GM23338 (cell line): ENCODE data around the gene FUT7.

Experiments
- EZH2 ChIP-seq: fragments of 200-600 bp; sonication (generic); IDR thresholded peaks from one replicate; pipeline ENCODE4 v1.8.0; 2017; ENCODE audit warnings: antibody characterized with exemption, mild to moderate bottlenecking, low read depth; ENCODE audit not compliant: unreplicated experiment
- POLR2AphosphoS5 ChIP-seq: IDR thresholded peaks from 2 replicates; pipeline ENCODE4 v1.6.1; 2016; ENCODE audit warnings: antibody characterized with exemption, low read depth
- TF ChIP-seq, protein P1 (sequence below), 2 experiments: fragments of 200-600 bp in 1 of 2; sonication (generic) in 1 of 2; conservative IDR thresholded peaks; 2 replicates each; pipeline versions ENCODE4 v1.5.1 to v1.6.1; 2016 to 2017; ENCODE audit warnings: antibody characterized with exemption in 2 of 2, low read depth in 2 of 2, mild to moderate bottlenecking in 2 of 2, moderate library complexity in 1 of 2

DNA sequence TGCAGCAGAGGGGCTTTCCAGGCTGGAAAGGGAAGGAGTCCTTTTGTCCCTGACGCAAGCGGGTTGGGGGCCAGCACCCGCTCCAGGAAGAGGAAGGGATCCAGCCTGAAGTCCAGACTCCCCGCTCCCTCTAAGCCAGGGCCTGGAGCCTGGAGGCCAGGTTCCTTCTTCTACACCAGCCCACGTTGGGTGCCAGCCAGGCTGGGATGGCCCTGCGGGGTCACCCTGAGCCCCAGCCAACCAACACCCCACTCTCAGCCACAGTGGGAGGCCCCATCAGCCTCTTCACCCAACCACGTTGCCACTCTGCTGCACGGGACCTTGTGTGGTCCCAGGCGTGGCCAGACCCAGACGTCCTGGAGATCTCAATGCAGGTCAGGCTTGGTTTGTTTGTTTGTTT is 970 bp upstream of the FUT7 start:
- TF ChIP-seq, protein P1, sequence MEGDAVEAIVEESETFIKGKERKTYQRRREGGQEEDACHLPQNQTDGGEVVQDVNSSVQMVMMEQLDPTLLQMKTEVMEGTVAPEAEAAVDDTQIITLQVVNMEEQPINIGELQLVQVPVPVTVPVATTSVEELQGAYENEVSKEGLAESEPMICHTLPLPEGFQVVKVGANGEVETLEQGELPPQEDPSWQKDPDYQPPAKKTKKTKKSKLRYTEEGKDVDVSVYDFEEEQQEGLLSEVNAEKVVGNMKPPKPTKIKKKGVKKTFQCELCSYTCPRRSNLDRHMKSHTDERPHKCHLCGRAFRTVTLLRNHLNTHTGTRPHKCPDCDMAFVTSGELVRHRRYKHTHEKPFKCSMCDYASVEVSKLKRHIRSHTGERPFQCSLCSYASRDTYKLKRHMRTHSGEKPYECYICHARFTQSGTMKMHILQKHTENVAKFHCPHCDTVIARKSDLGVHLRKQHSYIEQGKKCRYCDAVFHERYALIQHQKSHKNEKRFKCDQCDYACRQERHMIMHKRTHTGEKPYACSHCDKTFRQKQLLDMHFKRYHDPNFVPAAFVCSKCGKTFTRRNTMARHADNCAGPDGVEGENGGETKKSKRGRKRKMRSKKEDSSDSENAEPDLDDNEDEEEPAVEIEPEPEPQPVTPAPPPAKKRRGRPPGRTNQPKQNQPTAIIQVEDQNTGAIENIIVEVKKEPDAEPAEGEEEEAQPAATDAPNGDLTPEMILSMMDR (conservative IDR thresholded peaks at IDR 0.05; ENCODE audit: low read depth in 2 of 2), result no peak
- TF ChIP-seq EZH2 (no peak), POLR2AphosphoS5 (no peak)
